ENCODE data around the gene LEPR.
"Not testable (repeated sequence)": the region's sequence is repeated elsewhere in the genome, so short reads cannot be mapped to it uniquely, and the experiment has no call there.

The LEPR gene

DNA sequence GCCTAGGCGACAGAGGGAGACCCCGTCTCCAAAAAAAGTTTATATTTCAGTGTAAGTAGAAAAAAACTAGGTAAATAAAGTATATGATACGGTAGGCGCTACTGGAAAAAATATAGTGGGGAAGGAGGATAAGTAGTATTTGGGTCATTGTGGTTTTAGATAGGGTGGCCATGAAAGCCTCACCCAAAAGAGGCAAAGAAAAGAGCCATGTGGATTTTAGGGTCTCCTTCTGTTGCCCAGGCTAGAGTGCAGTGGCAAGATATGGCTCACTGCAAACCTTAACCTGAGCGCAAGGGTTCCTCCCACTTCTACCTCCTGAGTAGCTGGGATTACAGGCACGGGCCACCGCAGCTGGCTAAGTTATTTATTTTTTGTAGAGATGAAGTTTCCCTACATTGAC is 17.1 kb downstream of the LEPR start:
- DNase-seq (ENCODE audit: low spot score): no peak

DNA sequence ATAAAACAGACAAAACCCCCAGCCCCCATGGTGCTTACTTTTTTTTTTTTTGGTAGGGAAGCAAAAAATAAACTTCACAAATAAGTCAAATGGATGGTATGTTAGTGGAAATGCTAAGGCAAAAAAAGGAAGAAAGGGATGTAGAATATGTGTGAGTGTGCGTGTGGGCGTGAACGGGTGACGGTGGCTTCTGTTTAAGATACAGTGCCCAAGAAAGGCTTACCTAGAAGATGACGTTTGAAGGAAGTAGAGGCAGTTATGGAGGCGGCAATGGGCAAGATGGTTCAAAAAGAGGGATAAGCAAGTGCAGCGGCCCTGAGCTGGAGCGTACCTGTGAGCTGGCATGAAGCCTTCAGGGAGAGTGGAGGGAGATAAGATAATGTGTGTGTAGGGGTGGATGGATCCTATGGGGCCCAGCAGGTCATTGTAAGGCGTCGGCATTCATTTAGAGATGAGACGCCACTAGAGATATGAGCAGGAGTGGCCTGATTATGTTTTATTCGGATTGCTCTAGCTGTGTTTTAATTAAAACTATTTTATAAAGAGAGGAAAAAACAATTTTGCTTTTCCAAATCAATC is 19.9 kb downstream of the LEPR start:
- DNase-seq (ENCODE audit: low spot score): no peak

DNA sequence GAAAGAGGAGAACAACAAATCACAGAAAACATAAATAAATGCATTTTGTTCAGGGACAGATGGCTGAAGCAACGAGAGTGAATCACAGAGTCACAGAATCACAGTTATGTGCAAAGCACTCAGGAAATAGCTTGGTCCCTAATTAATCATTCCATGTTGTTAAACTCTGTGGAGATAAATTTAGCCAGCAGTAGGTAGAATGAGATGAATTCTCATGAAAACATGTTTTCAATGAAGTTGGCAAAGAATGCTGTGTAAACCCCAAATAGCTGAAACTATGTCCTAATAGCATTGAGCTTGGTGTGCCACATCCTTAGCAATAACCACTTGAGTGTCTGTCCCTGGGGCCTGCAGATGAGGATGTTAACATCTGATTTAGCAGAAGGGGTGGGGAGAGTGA is 20.4 kb downstream of the LEPR start:
- no peak for DNase-seq (ENCODE audit: low spot score)

DNA sequence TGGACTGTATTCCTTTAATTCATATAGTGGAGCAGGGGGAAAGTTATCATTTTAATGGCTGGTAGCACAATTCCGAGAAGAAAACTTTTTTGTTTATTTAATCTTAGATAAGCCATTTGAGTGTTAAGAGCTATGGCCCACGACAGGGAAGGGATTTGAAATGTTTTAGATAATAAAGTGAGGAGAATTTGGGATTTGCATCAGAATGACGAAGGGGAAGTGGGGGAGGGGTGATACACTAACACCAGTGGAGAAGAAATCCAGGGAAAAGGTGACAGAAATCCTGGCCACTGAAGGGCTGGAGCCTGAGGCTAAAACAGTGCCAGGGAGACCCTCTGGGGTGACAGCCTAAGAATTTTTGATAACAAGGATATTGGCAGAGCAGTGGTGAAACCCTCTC is 21.0 kb downstream of the LEPR start:
- DNase-seq (ENCODE audit: low spot score): no peak

DNA sequence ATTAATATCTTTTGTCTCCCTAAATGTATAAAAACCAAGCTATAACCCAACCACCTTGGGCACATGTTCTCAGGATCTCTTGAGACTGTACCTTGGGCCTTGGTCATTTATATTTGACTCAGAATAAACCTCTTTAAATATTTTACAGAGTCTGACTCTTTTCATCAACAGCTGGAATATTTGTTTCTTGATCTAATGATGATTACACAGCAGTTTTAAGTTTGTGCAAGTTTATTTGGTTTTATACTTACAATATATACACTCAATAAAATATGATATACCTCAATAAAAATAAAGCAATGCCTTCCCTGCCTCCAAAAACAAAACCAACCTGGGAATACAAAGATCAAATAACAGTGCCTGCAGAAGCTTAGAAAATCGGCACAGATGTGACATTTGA is 22.0 kb downstream of the LEPR start:
- DNase-seq (ENCODE audit: low spot score): no peak

DNA sequence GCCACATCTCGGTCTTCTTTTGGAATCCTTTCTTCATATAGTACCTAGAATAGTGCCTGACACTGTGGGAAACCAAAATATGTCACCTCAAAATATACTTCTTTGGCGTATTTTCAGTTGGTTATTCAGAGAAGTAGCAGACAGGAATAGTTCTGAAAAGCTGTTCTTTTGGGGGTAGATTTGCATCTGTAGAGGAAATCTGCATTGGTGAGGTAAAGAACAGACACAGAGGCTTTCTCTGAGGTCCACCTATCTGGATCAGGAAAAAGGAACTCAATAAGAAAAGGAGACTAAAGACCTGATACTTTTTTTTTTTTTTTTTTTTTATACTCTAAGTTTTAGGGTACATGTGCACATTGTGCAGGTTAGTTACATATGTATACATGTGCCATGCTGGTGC is 23.2 kb downstream of the LEPR start:
- DNase-seq (ENCODE audit: low spot score): no peak

DNA sequence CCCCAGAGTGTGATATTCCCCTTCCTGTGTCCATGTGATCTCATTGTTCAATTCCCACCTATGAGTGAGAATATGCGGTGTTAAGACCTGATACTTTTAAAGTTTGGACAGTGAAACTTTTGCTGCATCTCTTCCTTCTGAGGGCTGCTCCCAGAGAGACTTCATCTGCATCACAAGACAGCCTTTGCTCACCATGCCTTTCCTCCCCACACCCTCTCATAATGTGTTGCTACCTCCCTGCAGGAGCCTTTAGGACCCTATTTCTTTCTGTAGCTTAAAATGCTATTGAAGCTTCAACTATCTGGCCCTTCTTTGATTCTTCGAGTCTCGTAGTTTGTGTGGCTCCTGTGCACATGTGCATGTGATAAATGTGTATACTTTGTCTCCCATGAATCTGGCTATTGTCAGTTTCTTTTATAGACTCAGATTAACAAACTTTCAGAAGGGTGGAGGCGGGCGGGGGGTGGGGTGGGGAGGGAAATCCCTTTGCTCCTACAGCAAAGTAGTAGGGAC is 23.7 kb downstream of the LEPR start:
- no peak for DNase-seq (ENCODE audit: low spot score)

DNA sequence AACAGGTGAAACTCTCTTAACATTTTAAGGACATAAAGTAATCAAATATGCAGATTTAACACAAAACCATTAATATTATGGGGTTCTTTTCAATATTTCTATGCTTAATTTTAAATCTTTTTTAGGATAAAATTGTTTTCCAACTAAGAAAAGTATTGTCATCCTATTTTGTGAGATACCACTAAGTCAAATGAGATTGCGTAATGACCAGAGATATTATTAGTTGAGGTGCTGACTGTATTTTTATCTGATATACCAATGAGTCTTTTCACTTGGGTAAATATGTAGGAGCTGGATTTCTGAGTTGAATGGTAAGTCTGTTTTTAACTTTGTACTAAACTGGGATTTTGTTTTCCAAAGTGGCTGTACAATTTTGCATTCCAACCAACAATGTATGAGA is 25.4 kb downstream of the LEPR start:
- no peak for DNase-seq (ENCODE audit: low spot score)

DNA sequence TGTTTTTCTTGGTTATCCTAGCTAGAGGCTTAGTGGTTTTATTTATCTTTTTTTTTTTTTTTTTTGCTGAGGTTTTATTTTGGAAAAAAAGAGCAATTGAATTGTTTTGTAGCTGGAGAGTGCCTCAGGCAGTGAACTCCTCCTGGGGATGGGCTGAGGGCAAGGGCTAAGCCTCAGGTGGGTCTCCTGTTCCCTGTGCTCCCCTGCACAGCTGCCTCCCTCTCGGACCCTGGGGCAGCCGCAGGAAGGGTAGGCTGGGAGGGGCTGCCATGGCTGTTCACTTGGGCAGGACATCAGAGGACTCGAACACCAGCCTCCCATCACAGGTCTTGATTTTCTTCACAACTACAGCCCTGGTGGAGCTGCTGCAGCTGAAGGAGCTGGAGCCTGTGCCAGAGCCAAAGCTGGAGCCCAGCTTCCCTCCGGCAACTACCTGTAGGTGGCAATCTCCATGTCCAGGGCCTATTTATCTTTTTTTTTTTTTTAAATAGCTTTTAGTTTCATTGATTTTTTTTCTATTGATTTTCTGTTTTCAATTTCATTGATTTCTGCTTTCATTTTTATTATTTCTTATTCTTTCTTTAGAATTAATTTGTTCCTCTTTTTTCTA is 28.9 kb downstream of the LEPR start:
- DNase-seq (ENCODE audit: low spot score): no peak

DNA sequence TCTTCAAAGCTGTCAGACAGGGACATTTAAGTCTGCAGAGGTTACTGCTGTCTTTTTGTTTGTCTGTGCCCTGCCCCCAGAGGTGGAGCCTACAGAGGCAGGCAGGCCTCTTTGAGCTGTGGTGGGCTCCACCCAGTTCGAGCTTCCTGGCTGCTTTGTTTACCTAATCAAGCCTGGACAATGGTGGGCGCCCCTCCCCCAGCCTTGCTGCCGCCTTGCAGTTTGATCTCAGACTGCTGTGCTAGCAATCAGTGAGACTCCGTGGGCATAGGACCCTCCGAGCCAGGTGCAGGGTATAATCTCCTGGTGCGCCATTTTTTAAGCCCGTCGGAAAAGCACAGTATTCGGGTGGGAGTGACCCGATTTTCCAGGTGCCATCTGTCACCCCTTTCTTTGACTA is 35.2 kb downstream of the LEPR start:
- DNase-seq (ENCODE audit: low spot score): not testable (repeated sequence)

DNA sequence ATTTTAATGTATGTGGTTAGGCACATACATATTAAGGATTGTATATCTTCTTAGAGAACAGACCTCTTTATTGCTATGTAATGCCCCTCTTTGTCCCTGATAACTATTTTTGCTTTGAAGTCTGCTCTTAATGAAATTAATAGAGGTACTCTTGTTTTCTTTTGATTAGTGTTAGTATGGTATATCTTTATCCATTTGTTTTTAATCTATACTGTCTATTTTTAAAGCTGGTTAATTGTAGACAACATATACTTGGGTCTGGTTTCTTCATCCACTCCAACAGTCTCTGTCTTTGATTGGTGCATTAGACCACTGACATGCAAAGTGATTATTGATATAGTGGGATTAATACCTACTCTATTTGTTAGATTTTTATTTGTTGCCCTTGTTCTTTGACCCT is 36.0 kb downstream of the LEPR start:
- DNase-seq (ENCODE audit: low spot score): no peak

DNA sequence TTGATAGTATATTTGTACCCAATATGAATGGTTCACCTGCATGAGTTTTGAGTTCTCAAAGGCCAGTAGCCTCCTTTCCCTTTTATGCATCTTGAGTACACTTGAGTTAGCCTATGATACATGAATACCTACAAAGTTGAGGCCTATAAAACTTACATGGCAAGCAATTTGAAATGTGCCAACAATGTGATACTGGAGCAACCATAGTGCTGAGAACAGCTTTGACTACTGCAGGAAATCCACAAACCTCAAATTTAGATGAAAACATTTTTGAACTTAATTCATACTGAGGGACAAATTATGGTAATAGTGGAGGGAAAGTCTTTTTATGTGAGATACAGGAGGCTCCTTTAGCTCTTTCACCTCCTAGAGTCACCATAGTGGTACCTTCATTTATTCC is 37.4 kb downstream of the LEPR start:
- DNase-seq (ENCODE audit: low spot score): no peak

DNA sequence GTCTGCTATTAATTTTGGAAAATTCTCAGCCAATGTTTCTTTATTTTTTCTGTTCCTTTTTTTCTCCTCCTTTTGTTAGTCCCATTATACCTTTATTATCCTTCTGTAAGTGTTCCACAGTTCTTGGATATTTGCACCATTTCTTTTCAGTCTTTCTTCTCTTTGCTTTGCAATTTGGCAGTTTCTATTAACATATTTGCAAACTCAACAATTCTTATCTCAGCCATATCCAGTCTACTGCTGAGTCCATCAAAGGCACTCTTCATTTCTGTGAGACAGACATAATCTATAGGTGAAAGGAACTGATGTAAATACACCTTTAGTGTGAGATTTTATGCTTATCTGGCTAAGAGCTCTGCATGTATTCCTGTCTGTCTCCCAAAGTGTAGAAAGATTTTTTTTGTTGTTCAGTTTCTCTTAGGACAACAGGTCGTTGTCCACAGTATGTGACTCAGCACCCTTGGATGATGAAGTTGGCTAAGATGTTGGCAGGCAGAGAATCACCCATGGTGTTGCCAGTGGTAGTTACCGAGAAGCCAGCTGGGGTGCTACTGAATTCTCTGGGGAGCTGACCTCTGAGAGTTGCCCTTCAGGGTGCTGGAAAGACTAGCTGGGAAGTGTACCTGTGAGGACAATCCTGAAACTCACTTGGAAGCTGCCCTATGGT is 38.4 kb downstream of the LEPR start:
- DNase-seq (ENCODE audit: low spot score): no peak

DNA sequence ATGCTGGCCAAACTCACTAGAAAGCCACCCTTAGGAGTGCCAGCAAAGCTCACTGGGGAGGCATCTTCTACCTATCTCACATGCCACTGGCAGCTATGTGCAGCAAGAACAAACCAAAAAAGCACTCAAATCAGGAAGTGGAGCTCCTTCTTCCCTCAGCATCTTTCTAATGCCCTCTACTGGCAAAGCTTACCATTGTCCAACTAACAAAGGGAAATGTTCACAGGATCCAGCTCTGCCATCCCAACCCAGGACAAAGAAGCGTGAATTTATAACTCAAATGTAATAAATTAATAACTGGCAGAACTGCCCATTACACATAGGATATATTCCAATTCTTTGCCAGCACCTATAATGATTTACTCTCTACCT is 38.9 kb downstream of the LEPR start:
- DNase-seq (ENCODE audit: low spot score): peak; percentile 36

DNA sequence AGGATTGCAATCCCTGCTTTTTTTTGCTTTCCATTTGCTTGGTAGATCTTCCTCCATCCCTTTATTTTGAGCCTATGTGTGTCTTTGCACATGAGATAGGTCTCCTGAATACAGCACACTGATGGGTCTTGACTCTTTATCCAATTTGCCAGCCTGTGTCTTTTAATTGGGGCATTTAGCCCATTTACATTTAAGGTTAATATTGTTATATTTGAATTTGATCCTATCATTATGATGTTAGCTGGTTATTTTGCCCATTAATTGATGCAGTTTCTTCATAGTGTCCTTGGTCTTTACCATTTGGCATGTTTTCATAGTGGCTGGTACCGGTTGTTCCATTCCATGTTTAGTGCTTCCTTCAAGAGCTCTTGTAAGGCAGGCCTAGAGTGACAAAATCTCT is 45.4 kb downstream of the LEPR start:
- DNase-seq (ENCODE audit: low spot score): not testable (repeated sequence)

DNA sequence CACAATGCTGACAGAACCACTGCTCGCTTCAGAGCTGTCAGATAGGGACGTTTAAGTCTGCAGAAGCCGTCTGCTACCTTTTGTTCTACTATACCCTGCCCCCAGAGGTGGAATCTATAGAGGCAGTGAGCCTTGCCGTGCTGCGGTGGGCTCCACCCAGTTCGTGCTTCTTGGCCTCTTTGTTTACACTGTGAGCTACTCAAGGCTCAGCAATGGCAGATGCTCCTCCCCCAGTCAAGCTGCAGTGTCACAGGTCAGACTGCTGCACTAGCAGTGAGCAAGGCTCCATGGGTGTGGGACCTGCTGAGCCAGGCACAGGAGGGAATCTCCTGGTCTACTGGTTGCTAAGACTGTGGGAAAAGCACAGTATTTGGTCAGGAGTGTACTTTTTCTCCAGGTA is 47.1 kb downstream of the LEPR start:
- peak; percentile 29 for DNase-seq (ENCODE audit: low spot score)

DNA sequence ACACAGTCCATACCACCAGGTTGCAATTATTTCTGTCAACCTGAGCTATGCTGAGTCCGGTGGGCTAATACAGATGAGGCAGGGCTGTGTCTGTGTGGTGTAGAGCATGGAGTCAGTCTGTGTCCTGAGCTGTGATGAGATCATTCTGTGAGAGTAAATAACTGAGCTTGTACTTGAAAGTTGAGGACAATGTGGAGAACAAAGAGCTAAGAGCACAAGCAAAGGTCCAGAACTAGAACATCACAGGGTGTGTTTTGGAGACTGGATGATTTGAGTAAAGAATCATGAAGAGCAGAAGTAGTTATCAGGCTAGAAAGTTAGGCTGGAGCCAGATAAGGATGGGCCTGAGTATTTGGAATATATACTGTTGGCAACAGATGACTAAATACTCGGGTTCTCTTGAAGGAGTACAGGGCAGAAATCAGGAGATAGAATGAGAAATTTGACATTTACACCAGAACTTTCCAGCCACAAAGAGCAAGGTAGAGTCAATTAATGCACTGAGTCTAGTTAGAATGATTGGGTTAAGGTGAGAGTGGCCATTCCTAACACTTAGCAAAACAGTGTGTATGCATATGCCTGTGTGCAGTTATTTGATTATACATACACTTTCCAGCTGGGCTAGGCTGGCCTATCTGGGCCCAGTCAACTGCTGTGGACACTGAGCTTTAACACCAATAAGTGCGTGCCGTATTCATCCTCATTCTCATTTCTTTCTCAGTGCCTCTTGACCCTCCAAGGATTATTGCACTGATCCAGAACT is 48.8 kb downstream of the LEPR start:
- no peak for DNase-seq (ENCODE audit: low spot score)

DNA sequence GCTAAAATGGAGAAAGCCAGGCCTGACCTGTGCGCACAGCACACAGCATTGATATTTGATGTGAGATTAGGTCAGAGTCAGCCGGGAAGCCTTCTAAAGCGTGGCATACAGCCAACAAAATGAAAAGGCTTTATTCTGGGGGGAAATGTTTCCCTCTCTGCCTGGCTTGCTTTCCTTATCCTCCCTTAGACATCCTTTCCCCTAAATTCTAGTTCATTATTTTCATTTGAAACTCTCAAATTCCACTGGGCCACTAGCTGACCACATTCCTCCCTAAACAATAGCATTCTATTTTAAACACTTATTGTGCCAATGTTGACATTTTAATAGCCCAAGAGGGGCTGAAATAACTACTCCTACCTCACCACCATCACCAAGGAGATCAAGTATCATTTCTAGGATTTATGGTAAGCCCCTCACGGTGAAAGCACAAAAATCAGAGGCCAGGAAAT is 49.4 kb downstream of the LEPR start:
- DNase-seq (ENCODE audit: low spot score): no peak

Data from HuH-7 (cell line).